ACC112 (cell line): ENCODE measurements around the gene ASMTL.
"Not testable (repeated sequence)": the region's sequence is repeated elsewhere in the genome, so short reads cannot be mapped to it uniquely, and the experiment has no call there.

Experiments used
- H2AFZ ChIP-seq: fragments of 200-600 bp; sonication (generic); one replicate; pipeline ENCODE4 v1.6.0; 2017; ENCODE audit warnings: antibody characterized with exemption, low read length; ENCODE audit not compliant: unreplicated experiment
- H3K27ac ChIP-seq: fragments of 200-600 bp; sonication (generic); 2 replicates; pipeline ENCODE4 v1.5.1; 2014; ENCODE audit warnings: low read depth, mild to moderate bottlenecking, antibody characterized with exemption, low read length, moderate library complexity
- H3K27me3 ChIP-seq: fragments of 200-600 bp; sonication (generic); 2 replicates; pipeline ENCODE4 v1.6.1; 2014; ENCODE audit warnings: mild to moderate bottlenecking, antibody characterized with exemption, low read length, moderate library complexity, mixed read lengths; ENCODE audit not compliant: insufficient read depth
- H3K36me3 ChIP-seq: fragments of 200-600 bp; sonication (generic); 2 replicates; pipeline ENCODE4 v1.6.1; 2016; ENCODE audit warnings: mild to moderate bottlenecking, antibody characterized with exemption, low read length, moderate library complexity, mixed read lengths; ENCODE audit not compliant: insufficient read depth
- H3K4me1 ChIP-seq: fragments of 200-600 bp; sonication (generic); one replicate; pipeline ENCODE4 v1.6.1; 2016; ENCODE audit warnings: low read length, mixed read lengths; ENCODE audit not compliant: insufficient read depth, unreplicated experiment, control insufficient read depth
- H3K4me3 ChIP-seq: fragments of 200-600 bp; sonication (generic); 2 replicates; pipeline ENCODE4 v1.5.1; 2014; ENCODE audit warnings: mild to moderate bottlenecking, low read depth, low read length
- H3K79me2 ChIP-seq: fragments of 200-600 bp; sonication (generic); one replicate; pipeline ENCODE4 v1.6.0; 2016; ENCODE audit warnings: low read length; ENCODE audit not compliant: control insufficient read depth, unreplicated experiment, insufficient read depth

The ASMTL gene

GRCh38 chrX:1430451-1430850, 22.3 kb downstream of the ASMTL start:
- Histone ChIP-seq H3K27me3 (no peaks in the 10 kb centered on the region), H3K4me1 (no peaks in the 10 kb centered on the region), H3K27ac (no peak overlapping the region), H3K79me2 (no peaks in the 10 kb centered on the region), H3K4me3 (no peak overlapping the region), H2AFZ (no peak overlapping the region), H3K36me3 (peaks cover 30% of the 10 kb centered on the region; the same call in 1 of the 2 replicates)

DNA sequence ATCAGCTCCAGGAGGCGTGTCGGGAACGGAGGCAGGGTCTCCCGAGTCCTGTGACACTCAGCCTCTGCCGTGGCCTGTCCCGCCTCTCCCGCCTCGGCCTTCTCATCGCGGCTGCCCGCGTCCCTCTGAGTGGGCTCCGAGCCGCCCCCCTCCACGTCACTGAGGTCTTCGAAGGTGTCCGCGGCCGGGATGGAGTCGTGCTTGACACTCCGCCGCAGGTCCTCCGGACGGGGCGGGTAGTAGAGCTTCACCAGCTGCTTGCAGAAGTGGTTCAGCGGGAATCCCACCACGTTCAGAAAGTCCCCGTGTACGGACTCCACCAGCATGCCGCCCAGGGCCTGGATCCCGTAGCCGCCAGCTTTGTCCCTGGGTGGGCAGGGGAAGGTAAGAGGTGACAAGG, 25.0 kb downstream of the ASMTL start:
- Histone ChIP-seq H3K4me1 (no peaks in the 10 kb centered on the region), H3K27ac (no peak overlapping the region), H3K4me3 (no peak overlapping the region), H3K79me2 (no peaks in the 10 kb centered on the region), H2AFZ (no peak overlapping the region), H3K27me3 (no peaks in the 10 kb centered on the region), H3K36me3 (peaks cover 43% of the 10 kb centered on the region)

GRCh38 chrX:1426321-1426720, 26.4 kb downstream of the ASMTL start:
- not testable (repeated sequence) for H3K4me3 ChIP-seq, H3K79me2 ChIP-seq, H3K4me1 ChIP-seq, H3K27me3 ChIP-seq, H2AFZ ChIP-seq, H3K27ac ChIP-seq
- peaks cover 51% of the 10 kb centered on the region for H3K36me3 ChIP-seq

GRCh38 chrX:1425381-1425780, 27.3 kb downstream of the ASMTL start:
- peaks cover 53% of the 10 kb centered on the region for H3K36me3 ChIP-seq
- no peak overlapping the region for H3K27ac ChIP-seq

DNA sequence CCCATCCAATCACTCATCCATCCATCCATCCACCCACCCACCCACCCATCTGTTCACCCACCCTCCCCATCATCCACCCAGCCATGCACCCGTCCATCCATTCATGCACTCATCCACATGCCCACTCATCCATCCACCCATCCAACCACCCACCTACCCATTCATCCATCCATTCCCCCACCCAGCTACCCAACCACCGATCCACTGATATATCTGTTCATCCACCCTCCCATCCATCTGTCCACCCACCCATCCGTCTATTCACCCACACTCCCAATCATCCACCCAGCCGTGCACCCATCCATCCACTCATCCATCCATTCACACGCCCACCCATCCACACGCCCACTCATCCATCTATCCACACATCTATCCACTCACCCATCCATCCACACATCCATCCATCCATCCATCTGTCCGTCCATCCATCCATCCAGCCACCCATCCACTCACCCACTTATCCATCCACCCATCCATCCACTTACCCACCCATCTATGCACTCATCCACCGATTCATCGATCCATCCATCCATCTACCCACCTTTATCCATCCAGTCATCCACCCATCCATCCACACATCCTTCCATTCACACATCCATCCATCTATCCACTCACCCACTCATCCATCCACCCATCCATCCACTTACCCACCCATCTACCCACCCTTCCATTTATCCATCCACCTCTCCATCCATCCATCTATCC, 28.4 kb downstream of the ASMTL start:
- Histone ChIP-seq H3K27ac (no peak overlapping the region), H3K4me1 (no peaks in the 10 kb centered on the region), H3K36me3 (peaks cover 50% of the 10 kb centered on the region), H3K4me3 (no peak overlapping the region), H3K79me2 (no peaks in the 10 kb centered on the region), H2AFZ (no peak overlapping the region), H3K27me3 (no peaks in the 10 kb centered on the region)

More at GRCh38 chrX:1425381-1425780, 27.3 kb downstream of the ASMTL start:
- H3K79me2 ChIP-seq: no peaks in the 10 kb centered on the region
- no peaks in the 10 kb centered on the region for H3K27me3 ChIP-seq
- H2AFZ ChIP-seq: no peak overlapping the region
- no peak overlapping the region for H3K4me3 ChIP-seq
- no peaks in the 10 kb centered on the region for H3K4me1 ChIP-seq

- H3K4me1 ChIP-seq: no peaks in the 10 kb centered on the region
- H2AFZ ChIP-seq: no peak overlapping the region
- H3K27ac ChIP-seq: no peak overlapping the region
- H3K79me2 ChIP-seq: no peaks in the 10 kb centered on the region
- H3K4me3 ChIP-seq: no peak overlapping the region
- H3K36me3 ChIP-seq: peaks cover 57% of the 10 kb centered on the region
- H3K27me3 ChIP-seq: no peaks in the 10 kb centered on the region
Measured at GRCh38 chrX:1423215-1423614, 29.5 kb downstream of the ASMTL start.

- no peaks in the 10 kb centered on the region for H3K4me1 ChIP-seq
- H3K27me3 ChIP-seq: no peaks in the 10 kb centered on the region
- no peak overlapping the region for H3K4me3 ChIP-seq
- H2AFZ ChIP-seq: no peak overlapping the region
- peaks cover 59% of the 10 kb centered on the region for H3K36me3 ChIP-seq
- no peak overlapping the region for H3K27ac ChIP-seq
- H3K79me2 ChIP-seq: no peaks in the 10 kb centered on the region
Measured at GRCh38 chrX:1422135-1422465, 30.6 kb downstream of the ASMTL start.

GRCh38 chrX:1421433-1422134, 31.1 kb downstream of the ASMTL start:
- Histone ChIP-seq H3K79me2 (no peaks in the 10 kb centered on the region), H2AFZ (no peak overlapping the region), H3K27me3 (no peaks in the 10 kb centered on the region), H3K4me3 (no peak overlapping the region), H3K36me3 (peaks cover 61% of the 10 kb centered on the region), H3K4me1 (no peaks in the 10 kb centered on the region), H3K27ac (no peak overlapping the region)

DNA sequence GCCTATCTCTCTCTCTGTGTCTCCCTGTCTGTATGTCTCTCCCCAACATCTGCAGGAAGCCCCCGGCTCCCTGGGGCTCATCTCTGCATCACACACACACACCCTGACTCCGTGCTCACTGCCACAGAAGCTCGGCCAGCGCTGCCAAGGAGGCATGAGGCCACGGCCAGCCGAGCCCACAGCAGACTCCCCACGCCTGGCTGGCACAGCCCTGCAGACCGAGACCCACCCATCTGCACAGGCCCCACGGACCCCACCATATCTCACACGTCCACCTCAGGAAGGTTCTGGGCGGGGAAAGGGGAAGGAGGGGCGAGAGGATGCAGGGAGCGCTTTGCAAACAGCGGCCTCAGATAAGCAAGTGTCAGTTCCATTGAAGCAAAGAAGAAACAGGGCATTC, 32.3 kb downstream of the ASMTL start:
- Histone ChIP-seq H2AFZ (no peak overlapping the region), H3K4me3 (no peak overlapping the region), H3K79me2 (no peaks in the 10 kb centered on the region), H3K4me1 (no peaks in the 10 kb centered on the region), H3K27ac (no peak overlapping the region), H3K27me3 (no peaks in the 10 kb centered on the region), H3K36me3 (peaks cover 61% of the 10 kb centered on the region)

- H3K27ac ChIP-seq: no peak overlapping the region
- no peaks in the 10 kb centered on the region for H3K4me1 ChIP-seq
- no peaks in the 10 kb centered on the region for H3K79me2 ChIP-seq
- peaks cover 56% of the 10 kb centered on the region for H3K36me3 ChIP-seq
- no peaks in the 10 kb centered on the region for H3K27me3 ChIP-seq
- H3K4me3 ChIP-seq: no peak overlapping the region
- no peak overlapping the region for H2AFZ ChIP-seq
Measured at GRCh38 chrX:1419545-1420355, 33.0 kb downstream of the ASMTL start.
